NB4 (cell line): ENCODE data around the gene DUSP7.

Source experiments
- MYC ChIP-seq: IDR thresholded peaks from 2 replicates; pipeline ENCODE4 v1.6.1; 2011; ENCODE audit warnings: low read depth, low read length
- POLR2A ChIP-seq: IDR thresholded peaks from 2 replicates; pipeline ENCODE4 v1.6.1; 2011; ENCODE audit warnings: mild to moderate bottlenecking; ENCODE audit not compliant: insufficient read length; ENCODE audit errors: extremely low read depth
- TF ChIP-seq, protein P1 (sequence below): IDR thresholded peaks from one replicate; pipeline ENCODE4 v1.5.1; 2012; ENCODE audit warnings: low read depth, low read length
- TF ChIP-seq, protein P2 (sequence below): IDR thresholded peaks from 2 replicates; pipeline ENCODE4 v1.6.1; 2011; ENCODE audit warnings: low read depth, low read length

DNA sequence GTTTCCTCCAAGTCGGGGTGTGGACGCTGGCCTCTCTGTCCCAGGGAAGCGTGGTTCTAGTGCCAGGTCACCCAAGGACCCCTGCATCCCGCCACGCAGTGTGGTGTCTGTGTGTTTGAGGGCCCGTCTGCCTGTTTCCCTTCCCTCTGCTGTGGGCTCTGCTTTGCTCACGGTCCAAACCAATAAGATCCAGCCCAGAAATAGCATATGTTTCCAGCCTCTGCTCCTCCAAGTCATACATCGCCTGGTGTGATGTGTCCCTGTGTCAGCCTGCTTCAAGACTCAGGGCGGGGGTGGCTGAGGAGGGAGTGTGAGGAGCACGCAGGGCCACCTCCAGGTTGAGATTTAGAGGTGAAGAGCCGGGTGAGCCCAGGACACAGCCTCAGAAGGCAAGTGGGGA is 38.8 kb downstream of the DUSP7 start:
- TF ChIP-seq, protein P1, sequence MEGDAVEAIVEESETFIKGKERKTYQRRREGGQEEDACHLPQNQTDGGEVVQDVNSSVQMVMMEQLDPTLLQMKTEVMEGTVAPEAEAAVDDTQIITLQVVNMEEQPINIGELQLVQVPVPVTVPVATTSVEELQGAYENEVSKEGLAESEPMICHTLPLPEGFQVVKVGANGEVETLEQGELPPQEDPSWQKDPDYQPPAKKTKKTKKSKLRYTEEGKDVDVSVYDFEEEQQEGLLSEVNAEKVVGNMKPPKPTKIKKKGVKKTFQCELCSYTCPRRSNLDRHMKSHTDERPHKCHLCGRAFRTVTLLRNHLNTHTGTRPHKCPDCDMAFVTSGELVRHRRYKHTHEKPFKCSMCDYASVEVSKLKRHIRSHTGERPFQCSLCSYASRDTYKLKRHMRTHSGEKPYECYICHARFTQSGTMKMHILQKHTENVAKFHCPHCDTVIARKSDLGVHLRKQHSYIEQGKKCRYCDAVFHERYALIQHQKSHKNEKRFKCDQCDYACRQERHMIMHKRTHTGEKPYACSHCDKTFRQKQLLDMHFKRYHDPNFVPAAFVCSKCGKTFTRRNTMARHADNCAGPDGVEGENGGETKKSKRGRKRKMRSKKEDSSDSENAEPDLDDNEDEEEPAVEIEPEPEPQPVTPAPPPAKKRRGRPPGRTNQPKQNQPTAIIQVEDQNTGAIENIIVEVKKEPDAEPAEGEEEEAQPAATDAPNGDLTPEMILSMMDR, result no peak
- TF ChIP-seq POLR2A, result no peak
- TF ChIP-seq, protein P2, sequence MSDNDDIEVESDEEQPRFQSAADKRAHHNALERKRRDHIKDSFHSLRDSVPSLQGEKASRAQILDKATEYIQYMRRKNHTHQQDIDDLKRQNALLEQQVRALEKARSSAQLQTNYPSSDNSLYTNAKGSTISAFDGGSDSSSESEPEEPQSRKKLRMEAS, result no peak
- no peak for TF ChIP-seq MYC
